ENCODE measurements around the gene NDUFB10.

GRCh38 chr16:1980030-1980769, 20.9 kb downstream of the NDUFB10 start:
- TF ChIP-seq, protein P1, sequence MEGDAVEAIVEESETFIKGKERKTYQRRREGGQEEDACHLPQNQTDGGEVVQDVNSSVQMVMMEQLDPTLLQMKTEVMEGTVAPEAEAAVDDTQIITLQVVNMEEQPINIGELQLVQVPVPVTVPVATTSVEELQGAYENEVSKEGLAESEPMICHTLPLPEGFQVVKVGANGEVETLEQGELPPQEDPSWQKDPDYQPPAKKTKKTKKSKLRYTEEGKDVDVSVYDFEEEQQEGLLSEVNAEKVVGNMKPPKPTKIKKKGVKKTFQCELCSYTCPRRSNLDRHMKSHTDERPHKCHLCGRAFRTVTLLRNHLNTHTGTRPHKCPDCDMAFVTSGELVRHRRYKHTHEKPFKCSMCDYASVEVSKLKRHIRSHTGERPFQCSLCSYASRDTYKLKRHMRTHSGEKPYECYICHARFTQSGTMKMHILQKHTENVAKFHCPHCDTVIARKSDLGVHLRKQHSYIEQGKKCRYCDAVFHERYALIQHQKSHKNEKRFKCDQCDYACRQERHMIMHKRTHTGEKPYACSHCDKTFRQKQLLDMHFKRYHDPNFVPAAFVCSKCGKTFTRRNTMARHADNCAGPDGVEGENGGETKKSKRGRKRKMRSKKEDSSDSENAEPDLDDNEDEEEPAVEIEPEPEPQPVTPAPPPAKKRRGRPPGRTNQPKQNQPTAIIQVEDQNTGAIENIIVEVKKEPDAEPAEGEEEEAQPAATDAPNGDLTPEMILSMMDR (IDR thresholded peaks at IDR 0.05): no peak
- no peak for TF ChIP-seq POLR2A (IDR thresholded peaks at IDR 0.05)
